ENCODE data around the gene CABP4. TPM values are rescaled to one million over a fixed set of nuclear protein-coding genes. Genes with fewer than 3 reads are reported as not detected.

Gene CABP4
- total RNA-seq, 1 experiment from 2014 or later, result 0.55 TPM

DNA sequence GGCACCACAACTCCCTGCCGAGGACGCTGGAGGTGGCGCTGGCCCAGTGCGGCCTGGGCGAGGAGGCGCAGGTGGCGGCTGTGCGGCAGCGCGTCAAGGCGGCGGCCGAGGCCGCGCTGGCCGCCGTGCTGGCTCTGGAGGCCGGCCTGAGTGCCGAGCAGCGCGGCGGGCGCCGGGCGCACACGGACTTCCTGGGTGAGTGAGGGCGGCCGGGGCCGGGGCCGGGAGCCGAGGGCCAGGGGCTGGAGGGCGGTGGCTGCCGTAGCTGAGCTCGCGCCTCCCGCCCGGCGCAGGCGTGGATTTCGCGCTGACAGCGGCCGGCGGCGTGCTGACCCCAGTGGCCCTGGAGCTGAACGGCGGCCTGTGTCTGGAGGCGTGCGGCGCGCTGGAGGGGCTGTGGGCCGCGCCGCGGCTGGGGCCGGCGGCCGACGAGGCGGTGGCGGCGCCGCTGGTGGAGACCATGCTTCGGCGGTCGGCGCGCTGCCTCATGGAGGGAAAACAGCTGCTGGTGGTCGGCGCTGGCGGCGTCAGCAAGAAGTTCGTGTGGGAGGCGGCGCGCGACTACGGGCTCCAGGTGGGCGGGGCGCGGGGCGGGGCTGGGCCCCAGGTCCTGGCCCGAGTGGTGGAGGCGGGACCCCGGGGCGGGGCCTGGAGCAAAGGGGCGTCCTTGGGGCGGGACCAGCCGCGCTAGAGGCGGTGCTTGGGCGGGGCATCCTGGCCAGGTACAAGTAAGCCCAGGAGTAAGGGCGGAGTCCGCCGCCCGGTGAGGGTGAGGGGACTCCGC lies 34.3 kb upstream of the CABP4 start:
- peak overlapping the region; percentile 85 for H2AFZ ChIP-seq (ENCODE audit: low read length)
- H3K9ac ChIP-seq (ENCODE audit: low read length), result peak overlapping the region; percentile 62; the same call in 1 of the 2 replicates
- intact Hi-C loops (cut with micrococcal nuclease), result no loop called here
- H3K36me3 ChIP-seq (ENCODE audit: low read depth, low read length), result no peaks in the 10 kb centered on the region
- no peak for TF ChIP-seq EZH2phosphoT487 (IDR thresholded peaks at IDR 0.05; ENCODE audit: borderline replicate concordance, low read length)
- TF ChIP-seq, protein P1, sequence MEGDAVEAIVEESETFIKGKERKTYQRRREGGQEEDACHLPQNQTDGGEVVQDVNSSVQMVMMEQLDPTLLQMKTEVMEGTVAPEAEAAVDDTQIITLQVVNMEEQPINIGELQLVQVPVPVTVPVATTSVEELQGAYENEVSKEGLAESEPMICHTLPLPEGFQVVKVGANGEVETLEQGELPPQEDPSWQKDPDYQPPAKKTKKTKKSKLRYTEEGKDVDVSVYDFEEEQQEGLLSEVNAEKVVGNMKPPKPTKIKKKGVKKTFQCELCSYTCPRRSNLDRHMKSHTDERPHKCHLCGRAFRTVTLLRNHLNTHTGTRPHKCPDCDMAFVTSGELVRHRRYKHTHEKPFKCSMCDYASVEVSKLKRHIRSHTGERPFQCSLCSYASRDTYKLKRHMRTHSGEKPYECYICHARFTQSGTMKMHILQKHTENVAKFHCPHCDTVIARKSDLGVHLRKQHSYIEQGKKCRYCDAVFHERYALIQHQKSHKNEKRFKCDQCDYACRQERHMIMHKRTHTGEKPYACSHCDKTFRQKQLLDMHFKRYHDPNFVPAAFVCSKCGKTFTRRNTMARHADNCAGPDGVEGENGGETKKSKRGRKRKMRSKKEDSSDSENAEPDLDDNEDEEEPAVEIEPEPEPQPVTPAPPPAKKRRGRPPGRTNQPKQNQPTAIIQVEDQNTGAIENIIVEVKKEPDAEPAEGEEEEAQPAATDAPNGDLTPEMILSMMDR (conservative IDR thresholded peaks at IDR 0.05; ENCODE audit: low read depth, low read length), result no peak
- no peak for TF ChIP-seq EZH2 (IDR thresholded peaks at IDR 0.05; ENCODE audit: low read length, unreplicated experiment)
- H3K4me1 ChIP-seq (ENCODE audit: insufficient read depth, low read length), result peaks cover 13% of the 10 kb centered on the region; the same call in 1 of the 2 replicates
- peak; percentile 87 for ATAC-seq
- POLR2A ChIA-PET (ENCODE audit: unreplicated experiment), result interaction anchor here (0.6 to 1.2 kb wide), 2 partner anchors 20 to 23 kb away, joined by 4 to 5 read pairs; partner anchors contain the start of gene PPP1CA
- peak; percentile 98 for DNase-seq
- H3K4me2 ChIP-seq (ENCODE audit: low read length), result peak overlapping the region; percentile 90
- H3K27me3 ChIP-seq (ENCODE audit: low read length), result no peaks in the 10 kb centered on the region
- no peaks in the 10 kb centered on the region for H4K20me1 ChIP-seq (ENCODE audit: low read length)
- H3K27ac ChIP-seq (ENCODE audit: low read length), result no peak overlapping the region; the same call in 1 of the 2 replicates
- no peaks in the 10 kb centered on the region for H3F3A ChIP-seq (ENCODE audit: low read length, unreplicated experiment)
- no peaks in the 10 kb centered on the region for H3K9me3 ChIP-seq (ENCODE audit: low read length)
- H3K79me2 ChIP-seq (ENCODE audit: low read length), result no peaks in the 10 kb centered on the region
- CTCF ChIA-PET, result interaction anchor here (1.7 kb wide), 1 partner anchor 19 kb away, joined by 6 read pairs; the partner anchor contains the start of gene PPP1CA
- no peaks in the 10 kb centered on the region for H3K9me2 ChIP-seq (replicated peaks; ENCODE audit: low read length)
- peak overlapping the region; percentile 73 for H3K4me3 ChIP-seq (ENCODE audit: low read length)
- BruUV-seq (replicated peaks), result no TSS peak

DNA sequence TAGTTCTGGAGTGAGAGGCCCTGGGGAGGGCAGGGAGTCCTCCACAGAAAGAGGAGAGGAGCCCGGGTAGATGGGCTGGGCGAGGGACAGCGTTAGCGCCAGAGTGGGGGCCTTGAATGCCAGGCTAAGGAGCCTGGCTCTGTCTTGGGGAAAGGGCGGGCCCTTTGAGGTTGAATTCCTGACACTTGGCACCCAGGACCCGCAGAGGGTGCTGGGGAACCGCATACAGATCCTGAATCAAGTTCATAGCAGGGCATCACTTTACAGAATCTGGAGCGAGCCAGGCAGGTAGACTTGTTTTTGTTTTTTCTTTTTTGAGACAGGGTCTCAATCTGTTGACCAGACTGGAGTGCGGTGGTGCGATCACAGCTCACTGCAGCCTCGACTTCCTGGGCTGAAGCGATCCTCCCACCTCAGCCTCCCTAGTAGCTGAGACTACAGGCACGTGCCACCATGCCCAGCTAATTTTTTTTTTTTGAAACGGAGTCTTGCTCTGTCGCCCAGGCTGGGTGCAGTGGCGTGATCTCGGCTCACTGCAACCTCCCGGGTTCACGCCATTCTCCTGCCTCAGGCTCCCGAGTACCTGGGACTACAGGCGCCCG lies 33.6 kb upstream of the CABP4 start:
- no peaks in the 10 kb centered on the region for H3F3A ChIP-seq (ENCODE audit: low read length, unreplicated experiment)
- H3K79me2 ChIP-seq (ENCODE audit: low read length), result no peaks in the 10 kb centered on the region
- H3K4me2 ChIP-seq (ENCODE audit: low read length), result peak overlapping the region; percentile 90
- peaks cover 13% of the 10 kb centered on the region; the same call in 1 of the 2 replicates for H3K4me1 ChIP-seq (ENCODE audit: insufficient read depth, low read length)
- H3K9me3 ChIP-seq (ENCODE audit: low read length), result no peaks in the 10 kb centered on the region
- intact Hi-C loops (cut with micrococcal nuclease), result no loop called here
- H3K36me3 ChIP-seq (ENCODE audit: low read depth, low read length), result no peaks in the 10 kb centered on the region
- H2AFZ ChIP-seq (ENCODE audit: low read length), result peak overlapping the region; percentile 85
- TF ChIP-seq EZH2 (IDR thresholded peaks at IDR 0.05; ENCODE audit: low read length, unreplicated experiment), result no peak
- no peak overlapping the region for H3K27ac ChIP-seq (ENCODE audit: low read length)
- H3K4me3 ChIP-seq (ENCODE audit: low read length), result peak overlapping the region; percentile 73; the same call in 1 of the 2 replicates
- CTCF ChIA-PET, result interaction anchor here (1.7 kb wide), 1 partner anchor 20 kb away, joined by 6 read pairs; the partner anchor contains the start of gene PPP1CA
- BruUV-seq (replicated peaks), result TSS peak; percentile 63
- DNase-seq (no peak), ATAC-seq (peak; percentile 11)
- H4K20me1 ChIP-seq (ENCODE audit: low read length), result no peaks in the 10 kb centered on the region
- POLR2A ChIA-PET (ENCODE audit: unreplicated experiment), result interaction anchor here (0.6 to 1.2 kb wide), 2 partner anchors 20 to 24 kb away, joined by 4 to 5 read pairs; partner anchors contain the start of gene PPP1CA
- no peaks in the 10 kb centered on the region for H3K27me3 ChIP-seq (ENCODE audit: low read length)
- H3K9ac ChIP-seq (ENCODE audit: low read length), result no peak overlapping the region
- H3K9me2 ChIP-seq (replicated peaks; ENCODE audit: low read length), result no peaks in the 10 kb centered on the region

DNA sequence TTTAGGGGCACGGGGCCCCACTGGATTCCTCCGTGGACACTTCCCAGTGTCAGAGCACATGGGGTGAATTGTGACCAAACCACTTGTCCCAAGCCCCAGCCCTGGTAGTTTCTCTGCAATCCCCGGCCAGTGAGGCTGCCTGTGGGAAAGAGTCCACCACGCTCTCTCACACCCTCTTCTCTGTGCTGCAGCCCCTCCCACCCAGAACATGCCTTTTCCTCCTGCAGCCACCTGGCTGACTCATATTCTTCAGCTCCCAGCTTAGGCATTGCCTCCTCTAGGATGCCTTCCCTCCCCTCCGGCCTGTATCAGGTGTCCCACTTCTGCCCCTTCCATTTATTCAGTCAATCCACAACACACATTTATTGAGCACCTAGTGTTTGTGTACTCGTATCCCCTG lies 32.3 kb upstream of the CABP4 start:
- no peak overlapping the region for H3K4me2 ChIP-seq (ENCODE audit: low read length)

More for the DNA sequence above, 32.3 kb upstream of the CABP4 start:
- Histone ChIP-seq H3K27ac (ENCODE audit: low read length) (no peak overlapping the region), H3K9ac (ENCODE audit: low read length) (no peak overlapping the region), H3K79me2 (ENCODE audit: low read length) (no peaks in the 10 kb centered on the region), H3F3A (ENCODE audit: low read length, unreplicated experiment) (no peaks in the 10 kb centered on the region), H3K36me3 (ENCODE audit: low read depth, low read length) (no peaks in the 10 kb centered on the region), H4K20me1 (ENCODE audit: low read length) (no peaks in the 10 kb centered on the region), H3K9me2 (replicated peaks; ENCODE audit: low read length) (no peaks in the 10 kb centered on the region), H3K4me1 (ENCODE audit: insufficient read depth, low read length) (peaks cover 13% of the 10 kb centered on the region; the same call in 1 of the 2 replicates), H3K9me3 (ENCODE audit: low read length) (no peaks in the 10 kb centered on the region), H3K27me3 (ENCODE audit: low read length) (no peaks in the 10 kb centered on the region), H2AFZ (ENCODE audit: low read length) (no peak overlapping the region), H3K4me3 (ENCODE audit: low read length) (no peak overlapping the region)
- CTCF ChIA-PET, result no interaction called here
- POLR2A ChIA-PET (ENCODE audit: unreplicated experiment), result no interaction called here
- TF ChIP-seq EZH2 (IDR thresholded peaks at IDR 0.05; ENCODE audit: low read length, unreplicated experiment), result no peak
- TF ChIP-seq, protein P1 (conservative IDR thresholded peaks at IDR 0.05; ENCODE audit: low read depth, low read length), result no peak
- no peak for TF ChIP-seq EZH2phosphoT487 (IDR thresholded peaks at IDR 0.05; ENCODE audit: borderline replicate concordance, low read length)
- intact Hi-C loops (cut with micrococcal nuclease), result no loop called here
- no TSS peak for BruUV-seq (replicated peaks)
- DNase-seq, result peak; percentile 80
- ATAC-seq, result no peak

Measured in PC-3 (cell line).